Astrocyte of the spinal cord (primary cell): ENCODE results near the gene AKAP6.
A peak's percentile ranks its signal among the peaks of the same experiment; 100 is the strongest.

Source experiments
- DNase-seq: peaks from one replicate; pipeline ENCODE4 v3.0.0; 2011; ENCODE audit warnings: low read depth, low spot score
- H3K4me3 ChIP-seq: 2 replicates; pipeline ENCODE4 v1.5.1; 2011; ENCODE audit warnings: low read depth, mild to moderate bottlenecking, low read length, moderate library complexity
- CTCF ChIP-seq: IDR thresholded peaks from 2 replicates; pipeline ENCODE4 v1.5.1; 2012; ENCODE audit warnings: low read depth, mild to moderate bottlenecking, low read length, inconsistent platforms
- in situ Hi-C: cut with HindIII; loops from 2 replicates; pipeline ENCODE4 v1.10.0; 2017; ENCODE audit warnings: low sequenced_read_pairs

Gene AKAP6

DNA sequence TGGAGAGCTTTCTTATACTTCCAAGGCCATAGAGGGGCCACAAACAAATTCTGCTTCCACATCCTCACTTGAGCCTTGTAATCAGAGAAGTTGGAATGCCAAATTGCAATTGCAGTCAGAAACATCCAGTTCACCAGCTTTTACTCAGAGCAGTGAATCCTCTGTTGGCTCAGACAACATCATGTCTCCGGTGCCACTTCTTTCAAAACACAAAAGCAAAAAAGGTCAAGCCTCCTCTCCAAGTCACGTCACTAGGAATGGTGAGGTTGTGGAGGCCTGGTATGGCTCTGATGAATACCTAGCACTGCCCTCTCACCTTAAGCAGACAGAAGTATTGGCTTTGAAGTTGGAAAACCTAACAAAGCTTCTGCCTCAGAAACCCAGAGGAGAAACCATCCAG is 217.1 kb downstream of the AKAP6 start:
- no peak for TF ChIP-seq CTCF

GRCh38 chr14:32552766-32553165 is 223.7 kb downstream of the AKAP6 start:
- no peak overlapping the region for H3K4me3 ChIP-seq
- TF ChIP-seq CTCF = no peak
- in situ Hi-C loops = no loop called here
- no peak for DNase-seq

More for the DNA sequence above, 217.1 kb downstream of the AKAP6 start:
- in situ Hi-C loops = no loop called here
- no peak for DNase-seq
- no peak overlapping the region for H3K4me3 ChIP-seq

GRCh38 chr14:32559048-32559447 is 229.9 kb downstream of the AKAP6 start:
- no peak overlapping the region for H3K4me3 ChIP-seq
- in situ Hi-C loops = no loop called here
- DNase-seq = peak; percentile 3
- no peak for TF ChIP-seq CTCF

DNA sequence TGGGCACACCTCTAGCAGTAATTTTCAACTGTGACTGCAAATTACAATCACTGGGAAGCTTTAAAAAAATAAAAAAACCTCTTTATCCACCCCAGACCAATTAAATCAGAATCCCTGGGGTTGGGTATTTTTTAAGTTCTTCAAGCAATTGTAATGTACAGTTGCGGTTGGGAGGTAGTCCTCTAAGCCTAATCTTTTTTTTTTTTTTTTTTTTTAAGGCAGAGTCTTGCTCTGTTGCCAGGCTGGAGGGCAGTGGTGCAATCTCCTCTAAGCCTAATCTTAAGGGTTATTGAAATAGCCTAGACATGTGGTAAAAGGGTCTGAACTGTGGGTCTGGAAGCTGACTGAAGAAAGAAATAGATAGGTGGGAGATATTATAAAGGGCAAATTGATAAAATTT is 230.5 kb downstream of the AKAP6 start:
- in situ Hi-C loops = no loop called here
- no peak overlapping the region for H3K4me3 ChIP-seq
- TF ChIP-seq CTCF = no peak
- peak; percentile 15 for DNase-seq

GRCh38 chr14:32560209-32560857 is 231.2 kb downstream of the AKAP6 start:
- H3K4me3 ChIP-seq = no peak overlapping the region
- peak; percentile 80 for DNase-seq
- peak; percentile 87 for TF ChIP-seq CTCF
- in situ Hi-C loops = no loop called here

DNA sequence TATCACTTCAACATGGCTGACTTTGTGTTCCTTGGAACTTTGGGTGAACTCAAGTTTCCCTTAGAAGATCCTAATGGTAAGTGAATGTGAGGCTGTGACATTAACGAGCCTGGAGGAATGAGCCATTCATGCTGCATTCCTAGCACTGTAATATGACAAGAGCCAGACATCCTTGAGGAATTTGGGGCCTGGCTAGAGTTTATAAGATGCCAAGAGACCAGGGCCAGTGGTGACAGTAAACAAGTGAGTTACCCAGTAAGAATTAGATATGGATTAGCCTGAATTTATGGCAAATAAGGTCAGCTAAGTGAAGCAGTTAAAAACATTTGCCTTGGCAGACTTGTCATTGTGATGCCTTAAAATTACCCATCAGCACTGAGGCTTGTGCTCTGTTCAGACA is 232.4 kb downstream of the AKAP6 start:
- no peak for TF ChIP-seq CTCF
- in situ Hi-C loops = no loop called here
- H3K4me3 ChIP-seq = no peak overlapping the region
- peak; percentile 20 for DNase-seq
